NCI-H1436 (cell line): ENCODE results near the gene NOS2.
A peak's percentile ranks its signal among the peaks of the same experiment; 100 is the strongest.

Experiments used
- DNase-seq: peaks from one replicate; lab custom pipeline; 2025; lab: John Stamatoyannopoulos, UW

Gene NOS2

GRCh38 chr17:27818401-27819105 lies 18.2 kb upstream of the NOS2 start:
- DNase-seq, result no peak

- no peak for DNase-seq
Observed at GRCh38 chr17:27817731-27818130, 17.4 kb upstream of the NOS2 start.

- no peak for DNase-seq
Observed at GRCh38 chr17:27816946-27817345, 16.6 kb upstream of the NOS2 start.

GRCh38 chr17:27811961-27812360 lies 11.6 kb upstream of the NOS2 start:
- DNase-seq, result no peak

- no peak for DNase-seq
Observed at GRCh38 chr17:27810902-27811557, 10.7 kb upstream of the NOS2 start.

- no peak for DNase-seq
Observed at GRCh38 chr17:27810211-27810901, 10.0 kb upstream of the NOS2 start.

- DNase-seq, result no peak
Observed at GRCh38 chr17:27809555-27809954, 9.2 kb upstream of the NOS2 start.

- DNase-seq, result peak; percentile 34
Observed at GRCh38 chr17:27808628-27809027, 8.3 kb upstream of the NOS2 start.

GRCh38 chr17:27807567-27808470 lies 7.5 kb upstream of the NOS2 start:
- peak; percentile 79 for DNase-seq

- peak; percentile 88 for DNase-seq
Observed at GRCh38 chr17:27805520-27806146, 5.3 kb upstream of the NOS2 start.

GRCh38 chr17:27804113-27804512 lies 3.8 kb upstream of the NOS2 start:
- DNase-seq, result no peak

- DNase-seq, result no peak
Observed at GRCh38 chr17:27802962-27803680, 2.8 kb upstream of the NOS2 start.

GRCh38 chr17:27802033-27802432 lies 1.7 kb upstream of the NOS2 start:
- no peak for DNase-seq

- no peak for DNase-seq
Observed at GRCh38 chr17:27798376-27798775, 2.0 kb downstream of the NOS2 start.

GRCh38 chr17:27797390-27798091 lies 2.8 kb downstream of the NOS2 start:
- no peak for DNase-seq

- DNase-seq, result no peak
Observed at GRCh38 chr17:27793906-27794569, 6.3 kb downstream of the NOS2 start.

GRCh38 chr17:27793168-27793905 lies 7.0 kb downstream of the NOS2 start:
- no peak for DNase-seq

- DNase-seq, result no peak
Observed at GRCh38 chr17:27792095-27792494, 8.2 kb downstream of the NOS2 start.

- DNase-seq, result no peak
Observed at GRCh38 chr17:27788919-27789318, 11.4 kb downstream of the NOS2 start.
